Measurements from ENCODE around the gene SLC4A1. TPM values are rescaled to one million over a fixed set of nuclear protein-coding genes. Genes with fewer than 3 reads are reported as not detected.

Gene SLC4A1
- total RNA-seq, 4 donors from 2014 or later = 0.21 TPM; not detected in 3

DNA sequence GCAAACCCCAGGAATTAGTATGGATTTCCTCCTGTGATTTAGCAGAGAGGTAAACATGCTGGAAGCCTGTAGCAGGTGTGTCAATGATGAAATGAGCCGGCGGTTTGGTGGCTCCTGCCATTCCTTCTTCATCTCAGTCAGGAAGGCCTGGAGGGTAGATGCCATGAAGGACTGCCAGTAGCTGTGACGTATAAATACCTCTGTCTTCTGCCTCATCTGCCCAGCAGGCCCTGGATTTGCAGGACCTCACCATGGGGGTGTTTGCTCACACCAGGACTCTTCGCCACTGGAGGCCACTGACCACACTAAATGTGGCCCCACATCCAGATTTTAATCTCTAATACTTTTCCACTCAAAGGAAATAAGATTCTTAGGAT lies 16.1 kb upstream of the SLC4A1 start:
- no peak for DNase-seq (ENCODE audit: low spot score in 2 of 2)
- Histone ChIP-seq H3K27me3 (peaks cover 0 to 3% of the 10 kb centered on the region in 2 donors), H3K36me3 (no peaks in the 10 kb centered on the region), H3K4me3 (no peak overlapping the region), H3K9me3 (no peaks in the 10 kb centered on the region), H3K27ac (no peak overlapping the region), H3K4me1 (peaks cover 0 to 17% (median 10%) of the 10 kb centered on the region in 4 donors)
- TF ChIP-seq EP300 (IDR thresholded peaks at IDR 0.05) (no peak), POLR2A (IDR thresholded peaks at IDR 0.05) (no peak)
- TF ChIP-seq, protein P1, sequence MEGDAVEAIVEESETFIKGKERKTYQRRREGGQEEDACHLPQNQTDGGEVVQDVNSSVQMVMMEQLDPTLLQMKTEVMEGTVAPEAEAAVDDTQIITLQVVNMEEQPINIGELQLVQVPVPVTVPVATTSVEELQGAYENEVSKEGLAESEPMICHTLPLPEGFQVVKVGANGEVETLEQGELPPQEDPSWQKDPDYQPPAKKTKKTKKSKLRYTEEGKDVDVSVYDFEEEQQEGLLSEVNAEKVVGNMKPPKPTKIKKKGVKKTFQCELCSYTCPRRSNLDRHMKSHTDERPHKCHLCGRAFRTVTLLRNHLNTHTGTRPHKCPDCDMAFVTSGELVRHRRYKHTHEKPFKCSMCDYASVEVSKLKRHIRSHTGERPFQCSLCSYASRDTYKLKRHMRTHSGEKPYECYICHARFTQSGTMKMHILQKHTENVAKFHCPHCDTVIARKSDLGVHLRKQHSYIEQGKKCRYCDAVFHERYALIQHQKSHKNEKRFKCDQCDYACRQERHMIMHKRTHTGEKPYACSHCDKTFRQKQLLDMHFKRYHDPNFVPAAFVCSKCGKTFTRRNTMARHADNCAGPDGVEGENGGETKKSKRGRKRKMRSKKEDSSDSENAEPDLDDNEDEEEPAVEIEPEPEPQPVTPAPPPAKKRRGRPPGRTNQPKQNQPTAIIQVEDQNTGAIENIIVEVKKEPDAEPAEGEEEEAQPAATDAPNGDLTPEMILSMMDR (IDR thresholded peaks at IDR 0.05) = no peak
- 85 to 92% methylated on average over 4 of the region's 4 CpGs for WGBS, 2 donors

DNA sequence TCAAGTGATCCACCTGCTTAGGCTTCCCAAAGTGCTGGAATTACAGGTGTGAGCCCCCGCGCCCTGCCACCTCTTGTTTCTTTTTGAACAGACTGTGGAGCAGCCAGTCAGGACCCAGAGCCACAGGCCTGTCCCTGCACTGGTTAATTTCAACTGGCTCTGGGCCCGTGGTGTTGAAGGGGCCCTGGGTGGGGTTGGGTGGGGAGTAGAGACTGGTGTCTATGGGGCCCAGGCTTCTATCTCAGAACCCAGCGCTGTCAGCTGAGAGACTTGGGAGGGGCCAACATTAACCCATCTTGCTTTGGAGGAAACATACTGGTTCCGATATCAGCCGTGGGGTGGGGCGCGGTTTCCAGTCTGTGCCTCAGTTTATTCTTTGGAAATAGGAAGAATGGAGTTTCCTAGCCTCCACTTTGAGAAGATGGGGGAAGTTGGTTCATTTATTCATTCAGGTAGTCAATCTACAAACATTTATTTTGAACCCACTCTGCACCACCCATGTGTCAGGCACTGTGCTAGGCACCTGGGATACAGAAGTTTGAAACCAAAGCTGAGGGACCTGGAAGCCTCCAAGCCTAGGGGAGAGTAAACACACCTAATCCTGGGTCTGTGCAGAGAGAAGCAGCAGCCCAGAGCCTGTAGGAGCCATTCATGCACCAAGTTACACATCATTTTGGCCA lies 15.5 kb upstream of the SLC4A1 start:
- WGBS, 2 donors = 82 to 85% methylated on average over 8 of the region's 8 CpGs
- no peaks in the 10 kb centered on the region for H3K9me3 ChIP-seq
- H3K27ac ChIP-seq = no peak overlapping the region
- H3K4me3 ChIP-seq = no peak overlapping the region
- peaks cover 0 to 22% (median 10%) of the 10 kb centered on the region in 4 donors for H3K4me1 ChIP-seq
- H3K27me3 ChIP-seq = peaks cover 0 to 2% of the 10 kb centered on the region in 2 donors
- TF ChIP-seq EP300 (IDR thresholded peaks at IDR 0.05) (no peak), POLR2A (IDR thresholded peaks at IDR 0.05) (no peak)
- TF ChIP-seq, protein P1 (IDR thresholded peaks at IDR 0.05) = no peak
- no peaks in the 10 kb centered on the region for H3K36me3 ChIP-seq
- no peak for DNase-seq (ENCODE audit: low spot score in 2 of 2)

DNA sequence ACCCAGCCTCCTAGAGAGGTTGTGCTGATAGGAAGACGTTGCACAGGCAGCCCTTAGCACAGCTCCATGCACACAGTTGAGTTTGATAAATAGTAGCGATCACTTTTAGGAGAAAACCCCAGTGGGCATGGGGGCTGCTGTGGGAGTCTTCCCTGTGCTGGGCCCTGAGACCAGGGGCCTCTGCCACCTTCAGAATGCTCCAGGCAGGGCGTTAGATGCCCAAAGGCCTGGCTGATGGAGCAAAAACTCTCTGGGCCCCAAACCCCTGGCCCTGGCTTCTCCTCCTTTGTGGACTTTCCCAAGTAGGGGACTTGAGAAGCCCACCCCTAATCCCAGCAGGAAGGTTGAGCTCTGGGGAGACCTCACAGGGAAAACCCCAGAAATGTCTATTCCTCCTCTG lies 14.3 kb upstream of the SLC4A1 start:
- Histone ChIP-seq H3K27me3 (no peaks in the 10 kb centered on the region), H3K27ac (no peak overlapping the region), H3K4me3 (no peak overlapping the region), H3K36me3 (no peaks in the 10 kb centered on the region), H3K9me3 (no peaks in the 10 kb centered on the region), H3K4me1 (peaks cover 0 to 22% (median 10%) of the 10 kb centered on the region in 4 donors)
- 69 to 79% methylated on average over 3 of the region's 3 CpGs for WGBS, 2 donors
- DNase-seq (ENCODE audit: low spot score in 2 of 2) = no peak
- TF ChIP-seq, protein P1 (IDR thresholded peaks at IDR 0.05) = no peak
- no peak for TF ChIP-seq POLR2A (IDR thresholded peaks at IDR 0.05)
- TF ChIP-seq EP300 (IDR thresholded peaks at IDR 0.05) = no peak

DNA sequence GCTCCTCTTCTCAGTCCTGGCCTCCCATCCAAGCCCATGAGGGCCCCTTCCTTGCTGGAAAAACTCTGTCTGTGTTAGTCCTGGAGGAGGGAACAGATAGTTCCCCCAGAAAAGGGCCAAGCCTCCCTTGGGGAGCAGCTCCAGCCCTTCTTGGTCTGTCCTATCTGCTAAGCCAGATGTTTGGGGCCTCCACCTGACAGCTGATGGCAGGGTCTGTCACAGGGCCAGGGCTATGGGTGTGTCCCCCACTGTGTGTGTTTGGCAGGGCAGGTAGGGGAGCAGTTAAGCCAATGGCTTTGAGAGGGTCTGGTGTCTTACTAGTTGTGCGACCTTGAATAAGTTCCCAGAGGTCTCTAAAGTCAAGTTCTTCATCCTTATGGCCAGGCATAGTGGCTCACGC lies 13.6 kb upstream of the SLC4A1 start:
- Histone ChIP-seq H3K36me3 (no peaks in the 10 kb centered on the region), H3K27ac (no peak overlapping the region), H3K27me3 (no peaks in the 10 kb centered on the region), H3K9me3 (no peaks in the 10 kb centered on the region), H3K4me3 (no peak overlapping the region), H3K4me1 (peaks cover 0 to 22% (median 10%) of the 10 kb centered on the region in 4 donors)
- 96% methylated on average over 2 of the region's 2 CpGs for WGBS, 2 donors
- DNase-seq (ENCODE audit: low spot score in 2 of 2) = no peak
- TF ChIP-seq, protein P1 (IDR thresholded peaks at IDR 0.05) = no peak
- no peak for TF ChIP-seq EP300 (IDR thresholded peaks at IDR 0.05)
- no peak for TF ChIP-seq POLR2A (IDR thresholded peaks at IDR 0.05)

DNA sequence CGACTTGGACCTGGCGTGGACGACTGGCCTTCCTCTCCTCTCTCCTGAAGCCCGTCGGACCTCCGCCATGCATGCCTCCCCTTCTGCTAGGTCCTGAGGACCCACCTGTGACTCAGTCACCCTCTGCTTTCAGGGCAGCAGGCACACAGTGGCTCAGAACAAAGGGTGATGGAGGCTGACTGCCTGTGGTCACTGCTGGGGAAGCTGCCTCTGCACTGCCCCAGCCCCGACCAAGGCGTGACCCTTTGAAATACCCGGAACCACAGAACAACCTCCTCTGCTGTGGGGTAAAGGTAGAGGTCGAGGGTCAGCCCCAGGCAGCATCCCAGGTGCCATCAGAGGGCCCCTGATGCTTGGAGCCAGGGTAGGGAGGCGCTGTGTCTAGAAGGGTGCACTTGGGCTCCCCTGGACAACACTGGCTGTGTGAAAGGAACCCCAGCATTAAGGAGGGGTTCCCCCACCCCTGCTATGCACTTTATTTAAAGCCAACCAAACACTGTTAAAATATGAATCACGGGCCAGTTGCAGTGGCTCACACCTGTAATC lies 12.5 kb upstream of the SLC4A1 start:
- Histone ChIP-seq H3K36me3 (no peaks in the 10 kb centered on the region), H3K27ac (peak overlapping the region in 2 of 4 donors; percentile 70 to 74), H3K9me3 (no peaks in the 10 kb centered on the region), H3K4me3 (no peak overlapping the region), H3K4me1 (peaks cover 0 to 22% (median 10%) of the 10 kb centered on the region in 4 donors), H3K27me3 (no peaks in the 10 kb centered on the region)
- no peak for DNase-seq (ENCODE audit: low spot score in 2 of 2)
- 71 to 73% methylated on average over 10 to 12 of the region's 12 CpGs for WGBS, 2 donors
- TF ChIP-seq, protein P1 (IDR thresholded peaks at IDR 0.05) = no peak
- TF ChIP-seq EP300 (IDR thresholded peaks at IDR 0.05) = no peak
- no peak for TF ChIP-seq POLR2A (IDR thresholded peaks at IDR 0.05)
